ENCODE data around the gene LCE1D. TPM values are rescaled to one million over a fixed set of nuclear protein-coding genes. Genes with fewer than 3 reads are reported as not detected.

LCE1D gene
- total RNA-seq, 1 experiment from 2014 or later, result not detected

GRCh38 chr1:152836870-152837269, 40.3 kb downstream of the LCE1D start:
- in situ Hi-C loops (cut with HindIII; ENCODE audit: low pct_unique_long_range_greater_than_20kb, low sequenced_read_pairs) (no loop called here), intact Hi-C loops (cut with micrococcal nuclease; ENCODE audit: unreplicated experiment) (no loop called here)
- ATAC-seq (no peak), DNase-seq (ENCODE audit: low read depth, low spot score) (no peak)
- Histone ChIP-seq H3K4me1 (ENCODE audit: control insufficient read depth, insufficient read depth, low read length) (no peaks in the 10 kb centered on the region), H3K4me3 (ENCODE audit: low read depth in 2 of 2, low read length in 2 of 2) (no peak overlapping the region), H3K27ac (ENCODE audit: low read length) (no peak overlapping the region), H3K27me3 (ENCODE audit: control insufficient read depth, insufficient read depth, low read length) (no peaks in the 10 kb centered on the region), H3K9me3 (ENCODE audit: control insufficient read depth, insufficient read depth, low read depth, low read length) (no peaks in the 10 kb centered on the region), H3K36me3 (ENCODE audit: control insufficient read depth, insufficient read depth, low read length) (no peaks in the 10 kb centered on the region)
- BruUV-seq (replicated peaks), result no TSS peak
- ChIA-PET POLR2A (no interaction called here), CTCF (no interaction called here)
- TF ChIP-seq REST (IDR thresholded peaks at IDR 0.05; ENCODE audit: insufficient read depth in 1 of 2, low read depth in 2 of 2, low read length in 1 of 2), result no peak
- TF ChIP-seq TCF7L2 (IDR thresholded peaks at IDR 0.05; ENCODE audit: low read depth, low read length), result no peak
- no peak for TF ChIP-seq POLR2AphosphoS5 (IDR thresholded peaks at IDR 0.05; ENCODE audit: low read depth, low read length)
- TF ChIP-seq SIN3A (IDR thresholded peaks at IDR 0.05; ENCODE audit: borderline replicate concordance, insufficient read depth, low read depth, low read length), result no peak
- no peak for TF ChIP-seq CTCF (IDR thresholded peaks at IDR 0.05)

GRCh38 chr1:152842556-152842955, 46.0 kb downstream of the LCE1D start, which contains the start of gene LCE6A:
Gene LCE6A, plus strand, starts transcription at chr1:152842856. Its CDS starts 665 bp downstream, at chr1:152843521.
- TF ChIP-seq POLR2AphosphoS5 (IDR thresholded peaks at IDR 0.05; ENCODE audit: low read depth, low read length), result no peak
- no peak for TF ChIP-seq SIN3A (IDR thresholded peaks at IDR 0.05; ENCODE audit: borderline replicate concordance, insufficient read depth, low read depth, low read length)
- TF ChIP-seq TCF7L2 (IDR thresholded peaks at IDR 0.05; ENCODE audit: low read depth, low read length), result no peak
- TF ChIP-seq CTCF (IDR thresholded peaks at IDR 0.05), result no peak
- TF ChIP-seq REST (IDR thresholded peaks at IDR 0.05; ENCODE audit: insufficient read depth in 1 of 2, low read depth in 2 of 2, low read length in 1 of 2), result no peak
- in situ Hi-C loops (cut with HindIII; ENCODE audit: low pct_unique_long_range_greater_than_20kb, low sequenced_read_pairs), result no loop called here
- POLR2A ChIA-PET, result no interaction called here
- DNase-seq (ENCODE audit: low read depth, low spot score), result no peak
- H3K4me3 ChIP-seq (ENCODE audit: low read depth in 2 of 2, low read length in 2 of 2), result no peak within 1 kb of the TSS
- no peaks in the 10 kb centered on the region; the same call in 1 of the 2 replicates for H3K27me3 ChIP-seq (ENCODE audit: control insufficient read depth, insufficient read depth, low read length)
- intact Hi-C loops (cut with micrococcal nuclease; ENCODE audit: unreplicated experiment), result no loop called here
- no peaks in the 10 kb centered on the region for H3K9me3 ChIP-seq (ENCODE audit: control insufficient read depth, insufficient read depth, low read depth, low read length)
- H3K27ac ChIP-seq (ENCODE audit: low read length), result no peak within 1 kb of the TSS
- no peaks in the 10 kb centered on the region for H3K4me1 ChIP-seq (ENCODE audit: control insufficient read depth, insufficient read depth, low read length)
- ATAC-seq, result no peak
- CTCF ChIA-PET, result no interaction called here
- H3K36me3 ChIP-seq (ENCODE audit: control insufficient read depth, insufficient read depth, low read length), result no peaks in the 10 kb centered on the region
- no TSS peak for BruUV-seq (replicated peaks)

Other genes starting within 250 kb of the LCE1D start
- gene LCE3E, start 229.9 kb upstream of the LCE1D start, total RNA-seq (2021; ENCODE audit: unreplicated experiment), result not detected
- not detected for gene LCE3D, start 216.2 kb upstream of the LCE1D start, total RNA-seq (2021; ENCODE audit: unreplicated experiment)
- gene LCE3C, start 196.5 kb upstream of the LCE1D start, total RNA-seq (2021; ENCODE audit: unreplicated experiment), result not detected
- gene LCE3B, start 182.9 kb upstream of the LCE1D start, total RNA-seq (2021; ENCODE audit: unreplicated experiment), result not detected
- gene LCE3A, start 173.6 kb upstream of the LCE1D start, total RNA-seq (2021; ENCODE audit: unreplicated experiment), result not detected
- gene LCE2D, start 133.3 kb upstream of the LCE1D start, total RNA-seq (2021; ENCODE audit: unreplicated experiment), result not detected
- gene LCE2C, start 121.4 kb upstream of the LCE1D start, total RNA-seq (2021; ENCODE audit: unreplicated experiment), result not detected
- gene LCE2B, start 110.6 kb upstream of the LCE1D start, total RNA-seq (2021; ENCODE audit: unreplicated experiment), result not detected
- gene LCE2A, start 98.4 kb upstream of the LCE1D start, total RNA-seq (2021; ENCODE audit: unreplicated experiment), result not detected
- not detected for gene LCE4A, start 88.6 kb upstream of the LCE1D start, total RNA-seq (2021; ENCODE audit: unreplicated experiment)
- gene KPRP, start 38.7 kb upstream of the LCE1D start, total RNA-seq (2021; ENCODE audit: unreplicated experiment), result not detected
- gene LCE1F, start 21.6 kb upstream of the LCE1D start, total RNA-seq (2021; ENCODE audit: unreplicated experiment), result not detected
- gene LCE1E, start 10.5 kb upstream of the LCE1D start, total RNA-seq (2021; ENCODE audit: unreplicated experiment), result not detected
- not detected for gene LCE1C, start 9.9 kb downstream of the LCE1D start, total RNA-seq (2021; ENCODE audit: unreplicated experiment)
- gene LCE1B, start 15.2 kb downstream of the LCE1D start, total RNA-seq (2021; ENCODE audit: unreplicated experiment), result not detected
- not detected for gene LCE1A, start 30.8 kb downstream of the LCE1D start, total RNA-seq (2021; ENCODE audit: unreplicated experiment)
- not detected for gene LCE6A, start 46.1 kb downstream of the LCE1D start, total RNA-seq (2021; ENCODE audit: unreplicated experiment)
- not detected for gene LCE7A, start 63.3 kb downstream of the LCE1D start, total RNA-seq (2021; ENCODE audit: unreplicated experiment)
- gene SMCP, start 81.6 kb downstream of the LCE1D start, total RNA-seq (2021; ENCODE audit: unreplicated experiment), result not detected
- gene IVL, start 111.8 kb downstream of the LCE1D start, total RNA-seq (2021; ENCODE audit: unreplicated experiment), result not detected
- not detected for gene SPRR5, start 150.5 kb downstream of the LCE1D start, total RNA-seq (2021; ENCODE audit: unreplicated experiment)
- not detected for gene SPRR4, start 173.9 kb downstream of the LCE1D start, total RNA-seq (2021; ENCODE audit: unreplicated experiment)
- not detected for gene SPRR1A, start 187.4 kb downstream of the LCE1D start, total RNA-seq (2021; ENCODE audit: unreplicated experiment)
- gene SPRR3, start 205.0 kb downstream of the LCE1D start, total RNA-seq (2021; ENCODE audit: unreplicated experiment), result not detected
- not detected for gene SPRR1B, start 234.5 kb downstream of the LCE1D start, total RNA-seq (2021; ENCODE audit: unreplicated experiment)
- not detected for gene SPRR2D, start 244.4 kb downstream of the LCE1D start, total RNA-seq (2021; ENCODE audit: unreplicated experiment)